Esophagus muscularis mucosa (tissue), 4 donors: ENCODE data around the gene PDSS2. TPM values are rescaled to one million over a fixed set of nuclear protein-coding genes. Genes with fewer than 3 reads are reported as not detected.

ENCODE experiments used
- DNase-seq: peaks from one replicate; pipeline ENCODE4 v3.0.0-alpha.2; 2017; ENCODE audit errors: extremely low spot score
- H3K27ac ChIP-seq, 4 donors: fragments of 200-600 bp; sonication (generic); replicated peaks in 1 of 4; 1 replicate in 3 of 4; 2 replicates in 1 of 4; pipeline ENCODE4 v1.5.1; 2016 to 2019; ENCODE audit warnings: mild to moderate bottlenecking in 1 of 4
- H3K27me3 ChIP-seq, 4 donors: fragments of 200-600 bp; sonication (generic); one replicate each; pipeline versions ENCODE4 v1.5.1 to v1.6.0; 2016 to 2019
- H3K36me3 ChIP-seq, 4 donors: fragments of 200-600 bp; sonication (generic); one replicate each; pipeline ENCODE4 v1.5.1; 2016 to 2019
- H3K4me1 ChIP-seq, 4 donors: fragments of 200-600 bp; sonication (generic); one replicate each; pipeline ENCODE4 v1.5.1; 2016 to 2019
- H3K4me3 ChIP-seq, 4 donors: fragments of 200-600 bp; sonication (generic); 1 replicate in 2 of 4; 2 replicates in 2 of 4; pipeline ENCODE4 v1.5.1; 2016 to 2019; ENCODE audit warnings: mild to moderate bottlenecking in 4 of 4, moderate library complexity in 1 of 4
- H3K9me3 ChIP-seq, 4 donors: fragments of 200-600 bp; sonication (generic); 1 replicate in 3 of 4; 2 replicates in 1 of 4; pipeline ENCODE4 v1.5.1; 2016 to 2019
- CTCF ChIP-seq, 3 experiments: fragments of 200-600 bp in 2 of 3; fragments of 450-650 bp in 1 of 3; sonication (generic) in 2 of 3; IDR thresholded peaks; one replicate each; pipeline ENCODE4 v1.5.1; 2017 to 2019; ENCODE audit warnings: antibody characterized with exemption in 3 of 3, mild to moderate bottlenecking in 2 of 3, moderate library complexity in 1 of 3
- EP300 ChIP-seq: sonication (generic); formaldehyde crosslinking; IDR thresholded peaks from one replicate; pipeline ENCODE4 v1.6.1; 2017; ENCODE audit warnings: antibody characterized with exemption
- POLR2A ChIP-seq: fragments of 450-650 bp; IDR thresholded peaks from one replicate; pipeline ENCODE4 v1.6.1; 2017; ENCODE audit warnings: antibody characterized with exemption, moderate library complexity, mild to moderate bottlenecking, low read depth
- POLR2AphosphoS5 ChIP-seq, 2 donors: sonication (generic); formaldehyde crosslinking; IDR thresholded peaks; one replicate each; pipeline ENCODE4 v1.6.1; 2017; ENCODE audit warnings: antibody characterized with exemption in 2 of 2
- WGBS: methylation state at CpG from one replicate; pipeline ENCODE4 v1.1.5; 2018; 5-methylcytosine and 5-hydroxymethylcytosine counted together
- intact Hi-C: fragments of 100-400 bp; cut with DNase I; formaldehyde crosslinking; loops from one replicate; pipeline ENCODE4 v1.15.1; 2023
- total RNA-seq, 4 donors: library from RNA; depleted of rRNA; stranded (reverse); fragments of >200 nt; gene quantifications; one replicate each; pipeline versions ENCODE4 v1.1.0 to v1.2.1, GENCODE V29; 2016

The PDSS2 gene
- total RNA-seq, 4 donors from 2014 or later: 6.6 to 10.8 (median 8.7) TPM

GRCh38 chr6:107209406-107210305 is 249.7 kb downstream of the PDSS2 start:
- Histone ChIP-seq H3K9me3 (no peaks in the 10 kb centered on the region), H3K27ac (no peak overlapping the region), H3K36me3 (peaks cover 0 to 5% (median 0%) of the 10 kb centered on the region in 4 donors), H3K27me3 (no peaks in the 10 kb centered on the region), H3K4me1 (no peaks in the 10 kb centered on the region), H3K4me3 (no peak overlapping the region)
- intact Hi-C loops: no loop called here
- 85% methylated on average over 8 of the region's 8 CpGs for WGBS
- no peak for TF ChIP-seq POLR2AphosphoS5 (IDR thresholded peaks at IDR 0.05)
- no peak for TF ChIP-seq CTCF (IDR thresholded peaks at IDR 0.05)
- TF ChIP-seq POLR2A: no peak
- TF ChIP-seq EP300: no peak
- DNase-seq: no peak

- intact Hi-C loops: no loop called here
- no peak overlapping the region for H3K4me3 ChIP-seq
- WGBS: 95% methylated on average over 4 of the region's 4 CpGs
Measured at GRCh38 chr6:107207251-107207873, 252.0 kb downstream of the PDSS2 start.

GRCh38 chr6:107205058-107205998 is 254.0 kb downstream of the PDSS2 start:
- Histone ChIP-seq H3K4me3 (no peak overlapping the region), H3K9me3 (peaks cover 0 to 7% (median 0%) of the 10 kb centered on the region in 4 donors), H3K27ac (no peak overlapping the region), H3K36me3 (peaks cover 0 to 7% (median 0%) of the 10 kb centered on the region in 4 donors), H3K27me3 (no peaks in the 10 kb centered on the region), H3K4me1 (no peaks in the 10 kb centered on the region)
- intact Hi-C loops: no loop called here
- DNase-seq: no peak
- no peak for TF ChIP-seq POLR2AphosphoS5 (IDR thresholded peaks at IDR 0.05)
- WGBS: 98% methylated on average over 6 of the region's 6 CpGs

More at GRCh38 chr6:107207251-107207873, 252.0 kb downstream of the PDSS2 start:
- no peak overlapping the region for H3K27ac ChIP-seq
- no peaks in the 10 kb centered on the region for H3K4me1 ChIP-seq
- DNase-seq: no peak
- peaks cover 0 to 5% (median 0%) of the 10 kb centered on the region in 4 donors for H3K36me3 ChIP-seq
- H3K9me3 ChIP-seq: peaks cover 0 to 7% (median 0%) of the 10 kb centered on the region in 4 donors
- H3K27me3 ChIP-seq: no peaks in the 10 kb centered on the region
- TF ChIP-seq POLR2A: no peak
- TF ChIP-seq POLR2AphosphoS5 (IDR thresholded peaks at IDR 0.05): no peak
- no peak for TF ChIP-seq EP300
- TF ChIP-seq CTCF (IDR thresholded peaks at IDR 0.05): no peak

GRCh38 chr6:107202876-107203468 is 256.4 kb downstream of the PDSS2 start:
- 86% methylated on average over 4 of the region's 4 CpGs for WGBS
- no peaks in the 10 kb centered on the region for H3K4me1 ChIP-seq
- peaks cover 0 to 8% (median 4%) of the 10 kb centered on the region in 4 donors for H3K36me3 ChIP-seq
- no peak overlapping the region for H3K27ac ChIP-seq
- peaks cover 0 to 7% (median 0%) of the 10 kb centered on the region in 4 donors for H3K9me3 ChIP-seq
- H3K27me3 ChIP-seq: no peaks in the 10 kb centered on the region
- TF ChIP-seq POLR2AphosphoS5 (IDR thresholded peaks at IDR 0.05) (no peak), EP300 (no peak), CTCF (IDR thresholded peaks at IDR 0.05) (no peak), POLR2A (no peak)
- intact Hi-C loops: no loop called here
- H3K4me3 ChIP-seq: no peak overlapping the region
- no peak for DNase-seq
